ENCODE measurements around the gene BRD7.

- TF ChIP-seq CTCF (IDR thresholded peaks at IDR 0.05; ENCODE audit: low read length) (no peak), EZH2phosphoT487 (IDR thresholded peaks at IDR 0.05; ENCODE audit: low read length) (no peak), EZH2 (optimal IDR thresholded peaks at IDR 0.05; ENCODE audit: low read depth, low read length) (no peak)
Measured at GRCh38 chr16:50268352-50268751, 100.4 kb downstream of the BRD7 start.

Data from MM.1S (cell line).